ENCODE results near the gene UTF1. TPM values are rescaled to one million over a fixed set of nuclear protein-coding genes. Genes with fewer than 3 reads are reported as not detected.

Gene UTF1
- polyA plus RNA-seq, 4 donors: not detected

GRCh38 chr10:133257489-133258065 lies 27.6 kb downstream of the UTF1 start:
- 4 to 8% (median 5%) methylated on average over 26 to 27 of the region's 27 CpGs for WGBS, 3 donors
- no peaks in the 10 kb centered on the region for H3K36me3 ChIP-seq (ENCODE audit: control insufficient read depth in 3 of 3, insufficient read depth in 2 of 3, low read depth in 1 of 3, low read length in 3 of 3)
- no peaks in the 10 kb centered on the region for H3K9me3 ChIP-seq (ENCODE audit: control insufficient read depth in 2 of 2, insufficient read depth in 1 of 2, low read depth in 1 of 2, low read length in 1 of 2)
- peak overlapping the region in 1 of 3 donors; percentile 17 for H3K4me3 ChIP-seq (ENCODE audit: low read depth in 1 of 3, low read length in 3 of 3)
- FAIRE-seq: no peak
- DNase-seq: peak; percentile 76 to 80
- no peaks in the 10 kb centered on the region for H3K27me3 ChIP-seq (ENCODE audit: control insufficient read depth in 3 of 3, insufficient read depth in 3 of 3, low read length in 3 of 3)
- peaks cover 0 to 32% (median 4%) of the 10 kb centered on the region in 3 donors for H3K4me1 ChIP-seq (ENCODE audit: control insufficient read depth in 3 of 3, insufficient read depth in 2 of 3, low read depth in 1 of 3, low read length in 2 of 3)
- H3K27ac ChIP-seq (ENCODE audit: low read depth in 1 of 3, low read length in 2 of 3): peak overlapping the region in 2 of 3 donors; percentile 13 to 50

- H3K4me1 ChIP-seq (ENCODE audit: control insufficient read depth in 3 of 3, insufficient read depth in 2 of 3, low read depth in 1 of 3, low read length in 2 of 3): peaks cover 0 to 38% (median 5%) of the 10 kb centered on the region in 3 donors
- H3K36me3 ChIP-seq (ENCODE audit: control insufficient read depth in 3 of 3, insufficient read depth in 2 of 3, low read depth in 1 of 3, low read length in 3 of 3): no peaks in the 10 kb centered on the region
- no peak for FAIRE-seq
- no peaks in the 10 kb centered on the region for H3K9me3 ChIP-seq (ENCODE audit: control insufficient read depth in 2 of 2, insufficient read depth in 1 of 2, low read depth in 1 of 2, low read length in 1 of 2)
- 44 to 53% (median 49%) methylated on average over 21 of the region's 21 CpGs for WGBS, 3 donors
- peak in 1 of 2 donors; percentile 45 for DNase-seq
- H3K4me3 ChIP-seq (ENCODE audit: low read depth in 1 of 3, low read length in 3 of 3): no peak overlapping the region
- peak overlapping the region in 2 of 3 donors; percentile 13 to 50 for H3K27ac ChIP-seq (ENCODE audit: low read depth in 1 of 3, low read length in 2 of 3)
- no peaks in the 10 kb centered on the region for H3K27me3 ChIP-seq (ENCODE audit: control insufficient read depth in 3 of 3, insufficient read depth in 3 of 3, low read length in 3 of 3)
Measured at GRCh38 chr10:133258066-133258817, 28.2 kb downstream of the UTF1 start.

GRCh38 chr10:133258818-133259601 lies 29.0 kb downstream of the UTF1 start:
- Histone ChIP-seq H3K4me1 (ENCODE audit: control insufficient read depth in 3 of 3, insufficient read depth in 2 of 3, low read depth in 1 of 3, low read length in 2 of 3) (peaks cover 1 to 44% (median 5%) of the 10 kb centered on the region in 3 donors), H3K4me3 (ENCODE audit: low read depth in 1 of 3, low read length in 3 of 3) (no peak overlapping the region), H3K27me3 (ENCODE audit: control insufficient read depth in 3 of 3, insufficient read depth in 3 of 3, low read length in 3 of 3) (no peaks in the 10 kb centered on the region), H3K9me3 (ENCODE audit: control insufficient read depth in 2 of 2, insufficient read depth in 1 of 2, low read depth in 1 of 2, low read length in 1 of 2) (no peaks in the 10 kb centered on the region), H3K36me3 (ENCODE audit: control insufficient read depth in 3 of 3, insufficient read depth in 2 of 3, low read depth in 1 of 3, low read length in 3 of 3) (no peaks in the 10 kb centered on the region), H3K27ac (ENCODE audit: low read depth in 1 of 3, low read length in 2 of 3) (peak overlapping the region in 1 of 3 donors; percentile 35)
- 53 to 82% (median 65%) methylated on average over 24 of the region's 24 CpGs for WGBS, 3 donors
- DNase-seq (no peak), FAIRE-seq (no peak)

DNA sequence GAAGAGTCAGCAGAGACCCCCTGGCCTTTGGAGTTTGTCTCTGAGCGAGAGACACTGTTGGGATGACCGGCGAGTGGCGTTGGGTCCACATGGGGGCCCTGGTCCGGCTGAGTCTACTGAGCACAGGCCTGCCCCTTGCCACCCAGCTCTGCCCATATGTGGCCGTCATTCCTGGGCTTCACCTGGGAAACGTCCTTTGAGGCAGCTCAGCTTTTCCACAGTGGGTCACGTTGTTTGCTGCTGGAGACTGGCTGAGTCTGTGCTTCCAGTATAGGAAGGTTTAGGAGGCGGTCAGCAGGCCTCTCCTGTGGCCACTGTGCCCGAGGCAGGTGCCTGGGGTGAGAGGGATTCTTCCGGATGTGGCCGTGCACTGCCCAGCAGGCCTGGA lies 29.6 kb downstream of the UTF1 start:
- DNase-seq (no peak), FAIRE-seq (no peak)
- Histone ChIP-seq H3K27ac (ENCODE audit: low read depth in 1 of 3, low read length in 2 of 3) (peak overlapping the region in 1 of 3 donors; percentile 22), H3K27me3 (ENCODE audit: control insufficient read depth in 3 of 3, insufficient read depth in 3 of 3, low read length in 3 of 3) (no peaks in the 10 kb centered on the region), H3K4me3 (ENCODE audit: low read depth in 1 of 3, low read length in 3 of 3) (no peak overlapping the region), H3K4me1 (ENCODE audit: control insufficient read depth in 3 of 3, insufficient read depth in 2 of 3, low read depth in 1 of 3, low read length in 2 of 3) (peaks cover 3 to 40% (median 5%) of the 10 kb centered on the region in 3 donors), H3K36me3 (ENCODE audit: control insufficient read depth in 3 of 3, insufficient read depth in 2 of 3, low read depth in 1 of 3, low read length in 3 of 3) (no peaks in the 10 kb centered on the region), H3K9me3 (ENCODE audit: control insufficient read depth in 2 of 2, insufficient read depth in 1 of 2, low read depth in 1 of 2, low read length in 1 of 2) (no peaks in the 10 kb centered on the region)
- 77 to 90% (median 88%) methylated on average over 12 of the region's 12 CpGs for WGBS, 3 donors

GRCh38 chr10:133260895-133261725 lies 31.1 kb downstream of the UTF1 start:
- Histone ChIP-seq H3K4me3 (ENCODE audit: low read depth in 1 of 3, low read length in 3 of 3) (peak overlapping the region; percentile 59 to 88 (median 67)), H3K27me3 (ENCODE audit: control insufficient read depth in 3 of 3, insufficient read depth in 3 of 3, low read length in 3 of 3) (no peaks in the 10 kb centered on the region), H3K27ac (ENCODE audit: low read depth in 1 of 3, low read length in 2 of 3) (peak overlapping the region; percentile 63 to 84 (median 68)), H3K36me3 (ENCODE audit: control insufficient read depth in 3 of 3, insufficient read depth in 2 of 3, low read depth in 1 of 3, low read length in 3 of 3) (no peaks in the 10 kb centered on the region), H3K9me3 (ENCODE audit: control insufficient read depth in 2 of 2, insufficient read depth in 1 of 2, low read depth in 1 of 2, low read length in 1 of 2) (no peaks in the 10 kb centered on the region), H3K4me1 (ENCODE audit: control insufficient read depth in 3 of 3, insufficient read depth in 2 of 3, low read depth in 1 of 3, low read length in 2 of 3) (peaks cover 3 to 40% (median 5%) of the 10 kb centered on the region in 3 donors)
- WGBS, 3 donors: 20 to 21% (median 20%) methylated on average over 36 to 50 of the region's 50 CpGs
- peak; percentile 55 to 83 for DNase-seq
- no peak for FAIRE-seq

DNA sequence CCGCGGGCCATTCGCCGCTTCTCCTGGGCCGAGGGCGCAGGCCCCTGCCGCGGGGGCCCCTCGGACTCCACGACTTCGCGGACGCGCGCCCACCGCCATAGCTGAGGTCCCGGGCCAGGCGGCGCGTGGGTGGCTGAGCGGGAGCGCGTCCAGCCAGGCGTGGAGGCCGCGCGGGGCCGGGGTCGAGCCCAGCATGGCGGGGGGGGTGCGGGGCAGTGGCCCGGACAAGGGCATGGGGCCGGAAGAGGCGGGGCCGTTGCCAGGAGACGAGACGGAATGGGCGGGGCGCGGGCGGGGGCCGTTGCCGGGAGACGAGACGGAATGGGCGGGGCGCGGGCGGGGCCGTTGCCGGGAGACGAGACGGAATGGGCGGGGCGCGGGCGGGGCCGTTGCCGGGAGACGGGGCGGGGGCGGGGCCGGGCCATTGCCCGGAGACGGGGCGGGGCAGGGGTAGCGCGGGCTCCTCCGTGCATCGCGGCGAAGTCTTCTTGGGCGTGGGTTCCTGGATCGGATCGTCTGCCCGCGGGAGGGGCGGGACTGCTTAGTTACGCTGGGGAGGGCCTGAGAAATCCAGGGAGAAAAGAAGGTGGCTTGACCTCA lies 31.8 kb downstream of the UTF1 start:
- FAIRE-seq: no peak
- Histone ChIP-seq H3K27me3 (ENCODE audit: control insufficient read depth in 3 of 3, insufficient read depth in 3 of 3, low read length in 3 of 3) (no peaks in the 10 kb centered on the region), H3K36me3 (ENCODE audit: control insufficient read depth in 3 of 3, insufficient read depth in 2 of 3, low read depth in 1 of 3, low read length in 3 of 3) (no peaks in the 10 kb centered on the region), H3K4me1 (ENCODE audit: control insufficient read depth in 3 of 3, insufficient read depth in 2 of 3, low read depth in 1 of 3, low read length in 2 of 3) (peaks cover 3 to 40% (median 5%) of the 10 kb centered on the region in 3 donors), H3K27ac (ENCODE audit: low read depth in 1 of 3, low read length in 2 of 3) (peak overlapping the region; percentile 63 to 84 (median 68)), H3K4me3 (ENCODE audit: low read depth in 1 of 3, low read length in 3 of 3) (peak overlapping the region; percentile 59 to 88 (median 67)), H3K9me3 (ENCODE audit: control insufficient read depth in 2 of 2, insufficient read depth in 1 of 2, low read depth in 1 of 2, low read length in 1 of 2) (no peaks in the 10 kb centered on the region)
- peak; percentile 72 to 86 for DNase-seq
- 0 to 2% (median 1%) methylated on average over 19 to 79 of the region's 79 CpGs for WGBS, 3 donors

DNA sequence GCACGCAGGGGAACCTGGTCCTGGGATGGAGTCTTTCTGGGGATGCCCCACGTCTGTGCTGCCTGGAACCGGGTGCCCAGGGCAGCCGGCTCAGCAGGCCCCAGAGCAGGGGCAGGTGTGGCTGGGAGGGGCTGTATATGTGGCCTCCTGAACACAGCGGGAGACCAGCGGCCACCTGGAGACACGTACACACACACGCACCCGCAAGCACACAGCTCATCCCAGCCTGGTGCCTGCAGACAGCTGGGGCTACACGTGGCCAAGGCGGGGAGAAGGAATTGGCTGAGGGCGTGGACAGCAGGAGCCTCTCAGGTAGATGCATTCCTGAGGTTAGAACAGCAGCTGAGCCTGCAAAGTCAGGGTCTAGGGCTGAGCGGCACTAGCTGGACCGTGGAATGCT lies 32.7 kb downstream of the UTF1 start:
- H3K27ac ChIP-seq (ENCODE audit: low read depth in 1 of 3, low read length in 2 of 3): peak overlapping the region in 1 of 3 donors; percentile 34

More for the DNA sequence above, 32.7 kb downstream of the UTF1 start:
- no peaks in the 10 kb centered on the region for H3K9me3 ChIP-seq (ENCODE audit: control insufficient read depth in 2 of 2, insufficient read depth in 1 of 2, low read depth in 1 of 2, low read length in 1 of 2)
- no peak overlapping the region for H3K4me3 ChIP-seq (ENCODE audit: low read depth in 1 of 3, low read length in 3 of 3)
- 26 to 78% (median 39%) methylated on average over 14 of the region's 14 CpGs for WGBS, 3 donors
- DNase-seq (peak in 1 of 2 donors; percentile 48), FAIRE-seq (no peak)
- H3K27me3 ChIP-seq (ENCODE audit: control insufficient read depth in 3 of 3, insufficient read depth in 3 of 3, low read length in 3 of 3): no peaks in the 10 kb centered on the region
- H3K4me1 ChIP-seq (ENCODE audit: control insufficient read depth in 3 of 3, insufficient read depth in 2 of 3, low read depth in 1 of 3, low read length in 2 of 3): peaks cover 3 to 33% (median 5%) of the 10 kb centered on the region in 3 donors
- no peaks in the 10 kb centered on the region for H3K36me3 ChIP-seq (ENCODE audit: control insufficient read depth in 3 of 3, insufficient read depth in 2 of 3, low read depth in 1 of 3, low read length in 3 of 3)

Data from small intestine (tissue), 7 donors.